Activated T-cell treated with anti-CD3 and anti-CD28 coated beads for 4 hours (primary cell): ENCODE data around the gene GPBP1L1.
A peak's percentile ranks its signal among the peaks of the same experiment; 100 is the strongest.
"Not testable (repeated sequence)": the region's sequence is repeated elsewhere in the genome, so short reads cannot be mapped to it uniquely, and the experiment has no call there.

Source experiments
- DNase-seq: peaks from one replicate; pipeline ENCODE4 v3.0.0-alpha.2; 2020

Gene GPBP1L1, protein sequence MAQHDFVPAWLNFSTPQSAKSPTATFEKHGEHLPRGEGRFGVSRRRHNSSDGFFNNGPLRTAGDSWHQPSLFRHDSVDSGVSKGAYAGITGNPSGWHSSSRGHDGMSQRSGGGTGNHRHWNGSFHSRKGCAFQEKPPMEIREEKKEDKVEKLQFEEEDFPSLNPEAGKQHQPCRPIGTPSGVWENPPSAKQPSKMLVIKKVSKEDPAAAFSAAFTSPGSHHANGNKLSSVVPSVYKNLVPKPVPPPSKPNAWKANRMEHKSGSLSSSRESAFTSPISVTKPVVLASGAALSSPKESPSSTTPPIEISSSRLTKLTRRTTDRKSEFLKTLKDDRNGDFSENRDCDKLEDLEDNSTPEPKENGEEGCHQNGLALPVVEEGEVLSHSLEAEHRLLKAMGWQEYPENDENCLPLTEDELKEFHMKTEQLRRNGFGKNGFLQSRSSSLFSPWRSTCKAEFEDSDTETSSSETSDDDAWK

DNA sequence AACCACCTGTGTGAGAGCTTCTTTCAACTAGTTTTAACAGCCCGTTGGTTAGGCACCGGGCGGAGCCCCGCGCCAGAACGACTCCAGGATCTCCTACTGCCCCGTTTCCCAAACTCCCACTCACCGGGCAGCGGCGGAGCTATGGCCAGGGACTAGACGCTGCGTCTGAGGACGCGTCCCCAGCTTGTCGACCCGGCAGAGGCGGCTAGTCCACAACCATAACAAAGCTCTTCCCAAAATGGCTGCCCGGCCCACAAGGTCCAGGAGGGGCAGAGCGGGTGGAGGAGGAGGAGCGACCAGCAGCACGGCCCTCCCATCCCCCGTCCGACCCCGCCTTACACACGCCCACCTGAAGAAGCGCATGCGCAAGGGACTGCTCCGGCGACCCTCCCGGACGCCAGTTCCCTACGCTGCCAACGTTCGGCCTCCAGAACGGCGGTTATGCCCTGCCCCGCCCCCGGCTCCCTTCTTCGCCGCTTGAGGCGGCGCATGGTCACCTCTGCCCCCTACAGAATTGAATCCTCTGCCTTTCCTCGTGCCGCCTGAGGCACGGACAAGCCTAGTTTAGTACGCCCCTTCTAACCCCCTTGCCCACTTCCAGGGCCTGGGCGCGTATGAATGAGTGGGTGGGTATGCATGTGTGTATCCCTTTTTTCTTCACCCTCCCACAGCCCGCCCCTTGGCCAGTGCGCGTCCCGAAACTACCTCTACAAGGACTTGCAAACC lies at the start of gene GPBP1L1:
Gene GPBP1L1 (minus strand): TSS at position 246 of the 726 bp plus-strand sequence. CDS start 27,446 bp downstream, outside the sequence.
- peak; percentile 98 for DNase-seq

DNA sequence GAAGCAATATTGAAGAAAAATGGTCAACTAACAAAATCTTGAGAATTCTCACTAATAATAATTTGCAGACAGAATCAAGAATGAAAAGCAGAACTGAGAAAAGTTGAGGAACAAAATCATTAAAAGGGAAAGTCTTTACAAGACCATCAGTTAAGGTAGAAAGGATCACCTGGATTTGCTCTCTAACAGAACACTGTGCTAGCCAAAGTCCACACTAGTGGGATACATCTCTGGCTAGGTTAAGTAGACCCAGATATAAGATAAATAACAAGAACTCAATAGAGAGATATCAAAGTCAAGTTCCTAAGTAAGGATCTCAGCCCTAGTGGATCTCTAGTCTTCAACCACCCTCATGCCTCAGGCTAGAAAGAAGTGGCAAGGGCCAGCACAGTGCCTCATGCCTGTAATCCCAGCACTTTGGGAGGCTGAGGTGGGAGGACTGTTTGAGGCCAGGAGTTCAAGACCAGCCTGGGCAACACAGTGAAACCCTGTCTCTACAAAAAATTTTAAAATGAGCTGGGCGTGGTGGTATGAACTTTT lies 44.5 kb upstream of the GPBP1L1 start:
- no peak for DNase-seq

DNA sequence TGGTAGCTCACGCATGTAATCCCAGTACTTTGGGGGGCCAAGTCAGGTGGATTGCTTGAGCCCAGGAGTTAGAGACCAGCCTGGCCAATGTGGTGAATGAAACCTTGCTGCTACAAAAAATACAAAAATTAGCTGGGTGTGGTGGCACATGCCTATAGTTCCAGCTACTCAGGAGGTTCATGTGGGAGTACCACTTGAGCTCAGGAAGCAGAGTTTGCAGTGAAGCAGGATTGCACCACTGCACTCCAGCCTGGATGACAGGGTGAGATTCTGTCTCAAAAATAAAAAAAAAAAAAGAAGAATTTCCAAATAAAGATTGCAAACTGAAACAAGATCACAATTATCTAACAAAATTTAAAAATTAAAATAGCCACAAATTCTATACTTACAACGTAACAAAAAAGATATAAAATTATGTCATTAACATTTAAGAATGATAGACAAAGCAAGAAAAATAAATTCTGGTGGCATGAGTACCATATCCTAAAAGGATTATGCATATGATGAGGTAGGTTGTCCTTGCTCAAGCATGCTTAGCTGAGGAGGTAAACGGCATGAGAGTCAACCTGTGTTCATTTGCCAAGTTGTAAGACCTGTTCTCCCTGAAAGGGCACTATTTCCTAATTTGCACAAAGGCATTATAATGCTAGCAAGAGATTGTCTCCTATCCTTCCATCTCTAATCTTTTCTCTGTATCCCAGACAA lies 43.9 kb upstream of the GPBP1L1 start:
- DNase-seq = no peak

DNA sequence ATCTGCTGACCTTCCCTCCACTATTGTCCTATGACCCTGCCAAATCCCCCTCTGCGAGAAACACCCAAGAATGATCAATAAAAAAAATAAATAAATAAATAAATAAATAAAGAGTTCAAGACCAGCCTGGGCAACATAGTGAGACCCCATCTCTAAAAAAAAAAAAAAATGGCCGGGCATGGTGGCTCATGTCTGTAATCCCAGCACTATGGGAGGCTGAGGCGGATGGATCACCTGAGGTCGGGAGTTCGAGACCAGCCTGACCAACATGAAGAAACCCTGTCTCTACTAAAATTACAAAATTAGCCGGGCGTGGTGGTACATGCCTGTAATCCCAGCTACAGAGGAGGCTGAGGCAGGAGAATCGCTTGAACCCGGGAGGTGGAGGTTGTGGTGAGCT lies 39.7 kb upstream of the GPBP1L1 start:
- not testable (repeated sequence) for DNase-seq

DNA sequence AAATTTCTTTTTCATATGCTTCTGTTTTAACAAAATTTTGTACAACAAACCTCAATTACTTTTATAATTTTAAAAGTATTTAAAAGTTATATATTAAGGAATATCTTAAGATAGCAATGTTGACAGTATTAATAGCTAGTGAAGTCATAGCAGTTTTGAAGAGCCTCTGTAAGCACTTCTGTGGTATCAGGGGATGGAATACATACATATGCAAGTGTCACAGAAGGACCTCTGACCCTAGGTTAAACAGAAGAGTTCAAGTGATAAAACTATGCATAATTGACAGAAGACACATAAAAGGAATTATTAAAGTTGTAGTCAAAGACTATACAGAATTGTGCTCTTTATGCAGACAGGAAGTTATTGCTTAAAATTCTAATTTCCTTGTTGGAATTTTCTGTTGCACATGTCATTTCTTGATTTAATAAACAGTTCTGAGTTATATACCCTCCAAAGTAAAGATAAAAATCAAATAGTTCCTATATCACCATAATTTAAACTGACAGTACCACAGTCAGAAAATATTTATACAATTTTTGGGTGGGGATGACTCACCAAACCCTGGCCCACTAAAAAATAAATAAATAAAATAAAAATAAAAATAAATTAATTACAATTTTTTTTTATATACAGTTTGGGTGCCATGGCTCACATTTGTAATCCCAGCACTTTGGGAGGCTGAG lies 37.1 kb upstream of the GPBP1L1 start:
- DNase-seq = no peak

DNA sequence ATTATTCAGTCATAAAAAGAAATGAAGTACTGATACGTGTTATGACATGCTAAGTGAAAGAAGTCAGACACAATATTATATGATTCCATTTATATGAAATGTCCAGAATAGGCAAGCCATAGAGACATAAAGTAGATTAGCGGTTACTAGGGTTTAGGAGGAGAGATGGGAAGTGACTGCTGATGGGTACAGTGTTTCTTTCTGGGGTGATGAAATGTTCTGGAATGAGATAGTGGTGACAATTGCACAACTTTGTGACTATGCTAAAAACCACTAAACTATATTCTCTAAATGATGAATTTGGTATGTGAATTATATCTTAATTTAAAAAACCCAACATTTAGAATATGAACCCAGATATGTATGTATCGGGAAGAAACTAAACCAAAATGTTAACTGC lies 36.5 kb upstream of the GPBP1L1 start:
- no peak for DNase-seq

DNA sequence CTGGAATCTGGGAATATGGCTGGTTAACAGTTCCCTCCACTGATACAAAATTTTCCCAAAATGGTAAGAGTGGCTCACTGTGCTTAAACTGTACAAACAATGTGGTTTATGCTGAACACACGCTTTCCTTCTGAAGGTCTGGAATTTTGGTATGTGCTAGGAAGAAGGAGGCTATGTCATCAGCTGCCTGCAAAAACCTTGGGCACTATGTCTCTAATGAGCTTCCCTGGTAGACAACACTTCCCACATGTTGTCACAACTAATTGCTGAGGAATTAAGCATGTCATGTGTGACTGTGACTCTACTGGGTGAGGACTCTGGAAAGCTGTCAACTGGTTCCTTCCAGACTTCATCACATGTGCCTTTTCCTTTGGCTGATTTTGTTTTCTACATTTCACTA lies 34.9 kb upstream of the GPBP1L1 start:
- DNase-seq = no peak

DNA sequence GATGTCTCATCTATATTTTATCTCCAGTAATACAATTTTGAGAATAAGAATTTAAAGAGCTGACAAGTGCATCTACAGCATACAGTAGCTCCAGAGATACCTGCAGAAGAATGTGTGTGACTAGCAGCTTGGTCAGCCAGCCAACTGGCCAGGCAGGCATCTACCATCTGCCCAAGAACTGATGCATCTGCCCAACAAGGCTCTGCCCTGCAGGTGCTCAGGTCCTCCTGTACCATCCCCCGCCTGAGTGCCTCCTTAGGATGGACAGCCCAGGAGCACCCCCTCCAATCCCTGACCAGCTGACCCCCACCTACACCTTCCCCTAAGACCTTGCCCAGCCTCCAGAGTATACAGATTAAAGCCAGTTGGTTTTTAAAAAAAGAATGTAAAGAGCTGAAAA lies 32.0 kb upstream of the GPBP1L1 start:
- DNase-seq = no peak

DNA sequence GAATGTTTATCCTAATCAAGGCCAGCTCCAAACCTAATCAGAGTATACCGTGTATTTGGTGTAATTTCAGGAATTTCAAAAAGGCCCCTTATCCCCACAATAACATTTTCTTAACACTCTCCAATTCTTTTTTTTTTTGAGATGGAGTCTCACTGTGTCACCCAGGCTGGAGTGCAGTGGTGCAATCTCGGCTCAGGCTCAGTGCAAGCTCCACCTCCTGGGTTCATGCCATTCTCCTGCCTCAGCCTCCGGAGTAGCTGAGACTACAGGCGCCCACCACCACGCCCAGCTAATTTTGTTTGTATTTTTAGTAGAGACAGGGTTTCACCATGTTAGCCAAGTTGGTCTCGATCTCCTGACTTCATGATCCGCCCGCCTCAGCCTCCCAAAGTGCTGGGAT lies 31.1 kb upstream of the GPBP1L1 start:
- DNase-seq = not testable (repeated sequence)

DNA sequence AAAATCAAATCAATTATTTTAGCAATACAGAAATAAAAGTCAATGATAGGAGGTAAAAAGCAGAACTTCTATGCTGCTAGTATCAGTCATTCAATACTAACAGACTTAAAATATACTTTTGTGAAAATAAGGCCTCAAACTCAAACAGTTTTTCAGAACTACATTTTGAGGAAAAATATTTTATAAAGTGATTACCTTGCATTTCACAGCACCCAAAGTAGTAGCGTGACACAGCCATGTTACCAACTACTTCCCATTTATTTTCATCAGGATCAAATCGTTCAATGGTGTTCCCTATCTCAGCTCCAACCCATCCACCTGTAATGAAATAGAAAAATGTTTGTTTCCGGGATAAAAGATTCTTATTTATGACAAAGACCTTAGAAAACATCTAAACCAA lies 30.4 kb upstream of the GPBP1L1 start:
- no peak for DNase-seq

DNA sequence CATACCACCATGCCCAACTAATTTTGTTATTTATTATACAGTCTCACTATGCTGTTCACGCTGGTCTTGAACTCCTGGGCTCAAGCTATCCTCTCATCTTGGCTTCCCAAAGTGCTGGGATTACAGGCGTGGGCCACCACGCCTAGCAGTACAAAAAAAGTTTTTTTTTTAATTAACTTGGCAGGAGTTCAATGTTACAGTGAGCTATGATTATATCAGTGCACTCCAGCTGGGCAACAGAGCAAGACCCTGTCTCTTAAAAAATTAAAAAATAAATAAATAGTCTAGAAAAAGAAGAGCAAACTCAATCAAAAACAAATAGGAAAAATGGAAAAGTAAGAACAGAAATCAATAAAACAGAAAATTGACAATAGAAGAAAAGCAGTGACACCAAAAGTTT lies 27.4 kb upstream of the GPBP1L1 start:
- no peak for DNase-seq

DNA sequence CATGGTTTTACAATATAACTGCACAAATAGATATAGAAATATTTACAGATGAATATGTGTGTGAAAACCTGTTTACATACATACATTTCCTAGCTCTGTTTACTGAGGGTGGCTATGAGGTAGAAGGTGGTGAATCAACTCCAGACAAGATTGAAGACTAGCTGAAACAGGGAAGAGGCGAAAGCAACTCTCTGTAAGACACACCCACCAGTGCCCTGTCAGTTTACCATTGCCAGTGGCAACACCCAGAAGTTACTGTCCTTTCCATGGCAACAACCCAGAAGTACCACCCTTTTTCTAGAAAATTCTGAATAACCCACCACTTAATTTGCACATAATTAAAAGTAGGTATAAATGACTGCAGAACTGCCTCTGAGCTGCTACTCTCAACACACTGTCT lies 18.3 kb upstream of the GPBP1L1 start:
- DNase-seq = no peak

DNA sequence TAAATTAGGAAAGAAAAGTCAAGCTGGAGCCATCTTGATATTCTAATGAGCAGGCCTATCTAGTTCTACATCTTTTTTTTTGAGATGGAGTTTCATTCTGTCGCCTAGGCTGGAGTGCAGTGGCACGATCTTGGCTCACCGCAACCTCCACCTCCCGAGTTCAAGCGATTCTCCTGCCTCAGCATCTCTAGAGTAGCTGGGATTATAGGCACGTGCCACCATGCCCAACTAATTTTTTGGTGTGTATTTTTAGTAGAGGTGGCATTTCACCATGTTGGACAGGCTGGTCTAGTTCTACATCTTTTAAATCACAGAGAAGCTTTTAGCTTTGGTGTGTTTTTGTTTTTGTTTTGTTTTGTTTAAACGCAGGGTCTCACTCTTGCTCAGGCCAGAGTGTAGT lies 8.5 kb upstream of the GPBP1L1 start:
- DNase-seq = no peak

DNA sequence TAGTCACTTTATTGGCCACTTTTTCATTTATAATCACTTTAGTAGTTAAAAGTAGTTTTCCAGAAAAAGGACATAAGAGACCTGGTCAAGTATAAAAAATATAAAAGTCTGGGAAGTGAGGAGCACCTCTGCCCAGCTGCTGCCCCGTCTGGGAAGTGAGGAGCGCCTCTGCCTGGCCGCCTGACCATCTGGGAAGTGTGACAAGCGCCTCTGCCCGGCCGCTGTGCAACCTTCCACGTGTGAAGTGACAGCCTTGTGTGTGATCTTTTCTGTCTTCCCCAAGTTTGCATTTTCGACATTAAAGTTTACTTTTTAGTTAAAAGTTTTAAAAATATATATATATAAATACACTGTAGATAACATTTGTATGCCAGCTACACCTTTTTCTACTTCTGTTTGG lies 7.5 kb upstream of the GPBP1L1 start:
- not testable (repeated sequence) for DNase-seq

DNA sequence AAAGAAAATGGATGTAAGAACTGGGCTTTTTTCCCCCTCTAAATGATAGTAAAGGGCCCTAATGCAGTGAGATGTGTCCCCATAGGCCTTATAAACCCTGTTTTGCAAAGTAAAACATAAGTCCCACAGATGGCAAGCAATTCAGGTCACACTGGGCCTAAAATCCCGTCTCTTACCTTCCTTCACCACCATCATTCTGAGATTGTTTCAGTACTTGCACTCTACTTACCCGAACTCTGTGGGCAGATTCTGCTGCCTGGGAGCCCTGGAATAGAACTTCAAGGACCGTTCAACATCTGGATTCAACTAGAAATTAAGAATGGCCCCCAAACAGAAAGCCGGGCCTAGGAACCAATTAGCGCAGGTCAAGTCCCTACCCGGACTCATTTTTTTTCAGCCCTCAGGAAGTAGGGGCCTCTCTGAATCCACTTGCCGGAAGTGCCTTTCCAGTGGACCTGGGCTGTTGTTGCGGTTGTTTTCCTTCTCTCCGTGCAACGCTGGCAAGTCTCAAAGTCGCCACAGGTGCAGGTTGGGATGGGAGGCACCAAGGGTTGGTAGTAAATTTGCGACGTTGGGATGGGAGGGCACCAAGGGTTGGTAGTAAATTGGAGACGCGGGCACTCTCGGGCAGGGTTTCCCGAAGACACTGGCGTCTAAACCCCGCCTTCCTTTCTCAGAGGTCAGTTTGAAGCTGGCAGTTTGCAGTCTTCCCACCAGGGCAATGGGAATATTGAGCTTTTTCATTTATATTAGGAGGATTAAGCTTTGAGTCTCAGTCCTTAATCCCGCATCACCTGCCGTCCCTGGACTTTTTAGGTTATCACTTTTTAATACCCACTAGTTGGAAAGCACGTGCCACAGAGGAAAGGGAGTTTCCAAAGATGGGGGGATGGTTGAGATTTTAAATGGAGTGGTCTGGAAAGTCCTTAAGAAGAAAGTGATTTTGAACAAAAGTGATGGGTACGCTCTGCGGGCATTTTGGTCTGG lies 1.7 kb upstream of the GPBP1L1 start, which contains the start of gene TMEM69:
Gene TMEM69 (plus strand): TSS at position 428 of the 987 bp plus-strand sequence. CDS start 2,888 bp downstream, outside the sequence.
- DNase-seq = peak; percentile 67

DNA sequence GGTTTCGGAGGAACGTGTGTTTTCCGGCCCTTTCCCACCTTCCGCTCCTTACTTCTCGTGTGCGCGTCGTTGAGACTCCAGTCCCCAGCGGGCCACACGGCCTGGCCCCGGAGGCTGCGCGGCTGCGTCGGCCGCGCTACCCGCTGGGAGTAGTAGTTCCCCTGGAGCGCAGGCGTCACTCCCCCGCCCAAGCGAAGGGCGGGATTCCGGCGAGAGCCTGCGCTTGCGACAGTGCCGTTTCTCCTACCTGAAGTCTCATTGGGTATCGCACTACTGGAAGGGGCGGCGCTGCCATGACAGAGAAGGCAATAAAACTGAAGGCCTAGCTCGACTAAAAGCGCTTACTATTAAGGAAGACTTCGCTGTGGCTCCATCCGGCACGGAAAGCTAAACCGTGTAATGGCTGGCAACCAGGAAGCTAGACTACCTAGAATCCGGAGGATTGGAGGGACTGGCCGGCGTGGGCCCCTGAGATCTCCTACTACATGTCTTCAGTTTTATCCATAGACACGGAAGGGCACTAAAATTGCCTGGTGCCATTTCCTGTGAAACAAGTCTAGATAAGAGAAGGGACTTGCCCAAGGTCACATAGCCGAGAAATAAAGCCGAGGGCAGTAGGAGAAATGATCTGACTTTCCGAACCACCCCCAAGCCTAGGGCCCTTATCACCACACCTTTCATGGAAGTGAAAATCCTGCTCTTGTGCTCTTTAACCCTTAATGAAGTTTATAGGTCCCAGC lies 851 bp upstream of the GPBP1L1 start:
- DNase-seq = peak; percentile 91

DNA sequence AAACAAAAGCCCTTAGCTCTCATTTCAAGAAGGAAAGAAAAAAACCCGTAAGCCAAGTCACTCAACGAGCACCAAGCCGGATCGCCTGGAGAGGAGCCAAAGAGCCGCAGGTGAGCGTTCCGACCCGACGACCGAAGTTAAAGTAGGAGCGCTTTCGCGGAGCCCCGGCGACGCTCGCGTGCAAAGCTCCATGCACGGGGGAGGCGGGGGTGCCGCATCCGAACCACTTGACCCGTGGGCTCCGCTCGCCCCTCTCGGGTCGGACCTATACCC lies 382 bp downstream of the GPBP1L1 start:
- peak; percentile 43 for DNase-seq

DNA sequence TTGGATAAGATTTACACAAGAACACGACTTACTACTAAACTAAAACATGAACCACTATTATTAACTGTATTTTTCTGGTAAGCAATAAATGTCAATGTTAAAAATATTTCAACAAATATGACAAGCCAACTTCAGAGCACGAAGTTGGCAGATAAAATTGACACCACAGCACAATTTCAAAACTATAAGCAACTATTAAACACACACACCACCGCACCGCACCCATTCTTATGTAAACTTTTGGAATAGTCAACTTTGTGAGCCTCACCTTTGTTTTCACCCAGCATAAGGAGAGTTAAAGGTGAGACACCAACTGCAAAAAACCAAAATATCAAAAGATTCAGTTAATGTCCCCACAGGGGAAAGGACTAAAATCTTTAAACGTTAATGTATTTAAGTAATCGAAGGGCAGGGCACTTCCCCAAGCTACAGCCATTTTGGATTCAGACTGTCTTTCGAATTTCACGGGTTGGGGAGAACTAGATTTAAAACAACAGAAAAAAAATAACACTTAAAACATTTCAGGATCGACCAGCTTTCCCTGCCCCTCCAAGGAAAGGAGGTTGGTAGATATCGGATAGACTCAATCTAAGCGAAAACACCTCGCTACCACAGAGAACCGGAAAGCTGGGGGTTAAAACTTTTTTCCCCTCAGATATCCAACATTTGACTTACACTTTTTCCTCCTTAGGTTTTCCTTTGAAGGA lies 872 bp downstream of the GPBP1L1 start:
- no peak for DNase-seq

DNA sequence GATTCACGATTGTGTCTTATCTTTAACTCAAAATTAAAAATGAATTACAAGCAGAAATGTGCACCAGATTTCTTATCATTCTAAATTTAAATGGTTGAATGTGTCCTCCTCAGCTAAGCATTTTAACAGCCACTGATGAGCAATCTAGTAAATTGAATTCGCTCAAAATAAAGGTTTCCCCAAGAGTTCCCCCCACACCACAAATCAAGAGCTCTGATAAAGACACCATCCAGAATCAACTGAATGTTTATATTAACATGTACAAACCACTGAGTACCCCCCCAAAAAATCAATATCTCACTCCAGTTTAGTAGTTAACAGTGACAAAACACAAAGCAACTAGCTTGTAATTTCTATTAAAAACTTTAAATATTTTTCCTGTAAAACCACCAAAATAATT lies 1.9 kb downstream of the GPBP1L1 start:
- no peak for DNase-seq

DNA sequence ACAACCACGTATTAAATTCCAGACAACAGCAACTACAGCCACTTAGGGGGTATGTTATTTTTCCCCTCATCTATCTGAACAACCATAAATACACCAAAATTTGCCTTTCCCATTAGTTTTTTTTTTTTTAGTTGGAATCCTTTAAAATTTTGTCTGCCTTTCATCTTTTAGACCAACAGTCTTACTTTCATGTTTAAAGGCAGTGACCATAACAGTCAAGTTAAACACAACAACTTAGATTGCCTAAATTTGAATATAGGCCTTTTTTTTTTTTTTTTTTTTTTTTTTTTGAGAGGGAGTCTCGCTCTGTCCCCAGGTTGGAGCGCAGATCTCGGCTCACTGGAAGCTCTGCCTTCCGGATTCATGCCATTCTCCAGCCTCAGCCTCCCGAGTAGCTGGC lies 3.4 kb downstream of the GPBP1L1 start:
- no peak for DNase-seq
